ENCODE measurements around the gene NHLRC4.
A peak's percentile ranks its signal among the peaks of the same experiment; 100 is the strongest.

Gene NHLRC4, protein sequence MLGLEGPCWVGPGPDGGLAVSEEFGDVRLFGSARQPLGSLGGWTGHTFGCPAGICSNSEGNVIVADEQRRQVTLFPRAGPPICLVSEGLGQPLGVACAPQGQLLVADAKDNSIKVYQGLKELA

DNA sequence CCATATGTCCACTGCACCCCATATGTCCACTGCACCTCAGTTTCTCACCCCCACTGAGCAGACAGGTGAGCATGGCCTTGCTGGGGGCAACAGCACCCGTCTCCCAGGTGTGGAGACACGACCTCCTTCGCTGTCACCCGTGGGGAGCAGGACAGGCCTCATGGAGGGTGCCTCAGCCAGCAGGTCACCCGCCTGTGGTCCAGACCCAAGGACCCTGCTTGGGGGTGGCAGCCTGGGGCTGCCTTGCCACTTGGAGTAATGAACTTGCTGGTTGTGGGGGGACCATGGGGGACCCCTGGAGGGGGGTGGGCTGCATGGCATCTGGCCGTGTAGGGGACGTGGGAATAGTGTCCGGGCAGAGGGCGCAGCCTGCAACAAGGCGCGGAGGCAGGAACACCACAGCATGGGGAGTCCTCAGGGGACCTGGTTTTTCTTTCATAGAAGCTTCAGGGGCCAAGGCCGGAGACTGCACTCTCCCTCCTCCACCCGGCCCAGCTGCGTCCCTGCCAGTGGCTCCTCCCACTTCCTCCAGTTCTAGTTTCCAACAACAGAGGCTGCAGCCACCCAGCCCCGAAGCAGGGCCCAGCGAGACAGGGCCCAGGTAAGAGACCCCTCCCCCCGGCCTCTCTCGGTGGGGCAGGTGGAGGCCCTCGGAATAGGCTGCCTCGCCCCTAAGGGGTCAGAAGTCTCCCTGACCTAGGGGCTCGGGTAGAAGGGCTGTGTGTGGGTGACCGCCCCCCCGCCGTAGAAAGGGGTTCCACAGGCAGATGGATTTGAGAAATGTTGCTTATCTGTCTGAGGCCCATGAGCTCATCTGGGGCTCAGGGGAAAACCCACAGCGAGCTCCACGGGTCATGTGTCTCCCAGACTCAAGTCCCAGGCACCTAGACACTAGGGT is at the start of gene NHLRC4:
TSS of gene NHLRC4 (plus strand) at position 531 of the 898 bp plus-strand sequence. CDS start 1,043 bp downstream, outside the sequence.
- DNase-seq (ENCODE audit: low read depth in 2 of 2, low spot score in 1 of 2) = no peak

DNA sequence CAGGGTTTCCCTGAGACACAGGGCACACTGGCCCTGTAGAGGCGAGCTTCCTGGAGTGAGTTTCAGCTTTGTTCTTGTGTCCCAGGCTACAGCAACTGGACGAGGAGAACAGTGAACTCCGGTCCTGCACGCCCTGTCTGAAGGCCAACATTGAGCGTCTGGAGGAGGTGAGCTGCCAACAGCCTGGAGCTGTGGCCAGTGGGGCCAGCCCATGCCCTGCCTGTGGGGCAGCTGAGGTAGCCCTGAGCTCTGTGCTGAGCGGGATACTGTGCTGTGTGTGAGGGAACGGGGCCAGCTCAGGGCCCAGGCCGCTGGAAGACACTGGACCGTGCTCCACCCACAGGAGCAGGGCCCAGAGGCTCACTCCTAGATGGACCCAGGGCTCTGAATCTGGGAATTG is 47.9 kb upstream of the NHLRC4 start:
- no peak for DNase-seq (ENCODE audit: low read depth in 2 of 2, low spot score in 1 of 2)

DNA sequence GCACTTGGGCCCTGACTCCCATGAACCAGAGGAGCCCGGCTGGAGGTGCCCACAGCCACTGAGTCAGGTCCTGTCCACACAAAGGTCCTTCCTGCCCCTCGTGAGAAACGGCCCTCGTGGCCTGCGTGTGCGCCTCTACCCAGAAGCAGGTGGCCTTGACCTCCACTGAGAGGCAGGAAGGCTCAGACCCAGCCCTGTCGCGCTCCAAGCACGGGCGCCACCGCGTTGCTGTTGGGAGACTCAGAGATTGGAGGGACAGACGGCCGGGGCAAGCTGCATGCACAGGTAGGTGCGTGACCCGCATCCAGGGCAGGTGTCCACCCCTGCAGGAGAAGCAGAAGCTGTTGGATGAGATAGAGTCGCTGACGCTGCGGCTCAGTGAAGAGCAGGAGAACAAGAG is 47.4 kb upstream of the NHLRC4 start:
- no peak for DNase-seq (ENCODE audit: low read depth in 2 of 2, low spot score in 1 of 2)

DNA sequence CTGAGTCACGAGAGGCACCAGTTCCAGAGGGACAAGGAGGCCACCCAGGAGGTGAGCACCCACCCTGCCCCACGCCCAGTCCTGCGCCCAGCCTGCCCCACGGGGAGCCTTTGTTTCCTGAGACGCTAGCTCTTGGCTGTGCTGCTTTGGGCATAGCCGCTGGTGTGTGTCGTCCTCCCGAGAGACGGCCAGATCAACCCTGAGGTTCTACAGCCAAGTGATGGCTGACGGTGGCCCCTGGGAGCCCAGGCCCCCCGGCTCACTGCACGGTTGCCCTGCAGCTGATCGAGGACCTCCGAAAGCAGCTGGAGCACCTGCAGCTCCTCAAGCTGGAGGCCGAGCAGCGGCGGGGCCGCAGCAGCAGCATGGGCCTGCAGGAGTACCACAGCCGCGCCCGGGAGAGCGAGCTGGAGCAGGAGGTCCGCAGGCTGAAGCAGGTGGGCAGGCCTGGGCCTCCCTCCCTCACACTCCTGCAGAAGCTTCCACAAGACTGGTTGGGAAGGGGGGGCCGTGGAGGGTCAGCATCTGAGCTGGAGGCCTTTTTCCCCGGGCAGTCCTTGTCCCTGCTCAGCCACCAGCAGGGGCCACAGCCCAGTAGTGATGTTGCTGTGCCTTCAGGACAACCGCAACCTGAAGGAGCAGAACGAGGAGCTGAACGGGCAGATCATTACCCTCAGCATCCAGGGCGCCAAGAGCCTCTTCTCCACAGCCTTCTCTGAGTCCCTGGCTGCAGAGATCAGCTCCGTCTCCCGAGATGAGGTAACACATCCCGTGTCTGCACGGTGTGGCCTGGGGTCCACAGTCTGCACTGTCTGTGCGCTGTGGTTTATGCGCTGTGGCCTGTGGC is 46.7 kb upstream of the NHLRC4 start:
- no peak for DNase-seq (ENCODE audit: low read depth in 2 of 2, low spot score in 1 of 2)

DNA sequence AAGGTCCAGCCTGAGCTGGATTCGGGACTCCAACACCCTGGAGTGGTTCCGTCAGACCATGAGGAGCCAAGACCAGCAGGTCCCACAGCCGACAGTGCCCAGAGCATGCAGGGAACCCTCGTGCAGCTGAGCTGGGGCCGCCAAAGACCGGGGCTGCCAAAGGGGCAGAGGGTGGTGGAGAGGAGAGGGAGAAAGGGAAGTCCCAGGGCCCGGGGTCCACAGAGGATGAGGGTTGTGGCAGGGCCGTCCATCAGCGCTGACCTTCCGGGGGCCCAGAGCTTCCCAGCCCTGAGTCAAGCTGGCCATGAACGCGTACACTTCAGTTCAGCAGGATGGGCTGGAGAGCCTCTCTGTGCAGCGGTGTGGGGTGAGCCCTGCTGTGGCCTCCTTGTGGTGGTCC is 46.0 kb upstream of the NHLRC4 start:
- DNase-seq (ENCODE audit: low read depth in 2 of 2, low spot score in 1 of 2) = no peak

DNA sequence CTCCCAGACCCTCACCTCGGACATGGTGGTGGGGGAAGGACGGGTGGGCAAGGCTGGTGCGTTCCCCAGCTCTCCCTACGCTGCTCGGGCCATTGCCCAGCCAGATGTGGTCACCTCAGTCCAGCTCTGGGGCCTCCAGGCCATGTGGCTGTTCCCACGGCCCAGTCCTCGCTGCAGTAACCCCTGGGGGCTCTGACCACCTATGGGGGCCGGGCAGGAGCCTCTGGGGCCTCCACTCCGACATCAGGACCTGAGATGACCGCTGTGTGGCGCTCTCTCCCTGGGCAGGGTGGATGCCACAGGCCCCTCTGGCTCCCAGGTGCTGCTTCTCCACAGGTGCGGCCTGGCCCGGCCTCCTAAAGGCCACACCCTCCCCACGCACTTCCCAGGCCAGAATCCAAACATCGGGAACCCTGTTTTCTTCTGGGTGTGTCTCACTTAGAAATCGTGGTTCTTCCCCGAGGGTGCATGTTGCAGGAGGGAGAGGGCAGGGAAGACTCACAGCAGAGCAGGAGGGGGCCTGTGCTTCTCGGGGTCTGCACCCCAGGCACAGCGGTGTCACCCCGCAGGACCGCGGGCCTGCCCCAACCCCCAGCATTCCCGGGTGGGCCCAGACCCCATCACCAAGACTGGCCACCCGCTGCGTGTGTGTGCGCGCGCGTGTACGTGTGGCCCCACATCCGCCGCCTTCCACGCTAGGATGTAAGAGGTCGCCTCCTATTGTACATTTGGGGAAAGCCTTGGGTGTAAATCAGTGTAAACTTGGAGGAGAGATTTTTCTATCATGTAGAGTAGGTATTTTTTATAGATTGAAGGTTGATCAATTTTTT is 45.2 kb upstream of the NHLRC4 start:
- DNase-seq (ENCODE audit: low read depth in 2 of 2, low spot score in 1 of 2) = no peak

DNA sequence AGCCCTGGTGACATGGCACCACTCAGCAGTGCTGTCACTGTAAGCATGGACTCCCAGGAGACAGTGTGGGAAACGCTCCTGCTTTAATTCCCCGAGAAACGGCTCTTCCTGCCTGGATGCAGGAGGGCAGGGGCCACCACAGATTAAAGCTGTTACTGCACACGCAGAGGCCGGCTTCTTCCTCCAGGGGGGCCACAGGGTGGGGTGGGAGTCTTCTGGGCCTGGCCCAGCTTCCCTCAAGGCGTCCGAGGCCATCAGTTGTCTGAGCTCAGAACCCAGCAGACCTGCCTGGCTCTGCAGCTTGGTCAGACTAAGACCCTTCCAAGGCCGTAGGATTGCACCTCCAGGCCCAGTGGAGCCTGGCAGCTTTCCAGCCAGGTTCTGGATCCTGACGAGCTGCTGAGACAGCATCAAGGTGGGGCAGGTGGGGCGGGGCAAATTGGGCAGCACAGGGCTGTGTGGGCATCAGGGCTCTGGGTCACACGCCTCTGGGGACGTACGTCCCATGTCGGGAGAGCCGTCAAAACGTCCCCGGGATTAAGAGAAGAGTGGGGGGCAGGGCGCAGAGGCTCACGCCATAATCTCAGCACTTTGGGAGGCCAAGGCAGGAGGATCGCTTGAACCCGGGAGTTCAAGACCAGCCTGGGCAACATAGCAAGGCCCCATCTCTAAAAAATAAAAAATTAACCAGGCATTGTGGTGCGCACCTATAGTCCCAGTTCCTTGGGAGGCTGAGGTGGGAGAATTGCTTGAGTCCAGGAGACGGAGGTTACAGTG is 44.3 kb upstream of the NHLRC4 start:
- no peak for DNase-seq (ENCODE audit: low read depth in 2 of 2, low spot score in 1 of 2)

DNA sequence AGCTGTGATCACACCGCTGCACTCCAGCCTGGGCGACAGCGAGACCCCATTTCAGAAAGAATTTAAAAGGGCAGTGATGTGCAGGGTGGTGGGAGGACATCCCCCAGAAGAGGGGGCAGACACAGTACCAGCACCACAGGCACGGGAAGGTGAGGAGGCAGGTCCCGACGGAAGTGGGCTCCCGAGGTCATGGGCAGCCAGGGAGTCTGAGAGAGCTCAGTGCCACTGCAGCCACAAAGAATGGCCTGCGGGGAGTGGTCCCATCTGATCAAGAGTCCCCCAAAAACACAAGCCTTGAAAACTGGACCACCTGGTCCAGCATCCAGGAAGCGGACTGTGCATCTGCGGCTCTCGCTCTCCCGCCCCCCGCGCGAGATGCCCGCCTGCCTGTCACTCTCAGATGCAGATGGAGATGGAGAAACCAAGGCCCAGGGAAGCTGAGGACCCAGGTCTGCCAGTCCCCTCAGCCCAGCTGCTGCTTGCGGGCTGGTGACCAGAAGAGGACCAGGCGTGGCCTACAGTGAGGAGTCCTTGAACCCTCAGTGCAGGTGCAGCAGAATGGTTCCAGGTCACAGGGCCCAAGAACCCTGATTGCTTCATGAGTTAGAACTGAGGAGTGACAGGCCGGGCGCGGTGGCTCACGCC is 43.6 kb upstream of the NHLRC4 start:
- no peak for DNase-seq (ENCODE audit: low read depth in 2 of 2, low spot score in 1 of 2)

DNA sequence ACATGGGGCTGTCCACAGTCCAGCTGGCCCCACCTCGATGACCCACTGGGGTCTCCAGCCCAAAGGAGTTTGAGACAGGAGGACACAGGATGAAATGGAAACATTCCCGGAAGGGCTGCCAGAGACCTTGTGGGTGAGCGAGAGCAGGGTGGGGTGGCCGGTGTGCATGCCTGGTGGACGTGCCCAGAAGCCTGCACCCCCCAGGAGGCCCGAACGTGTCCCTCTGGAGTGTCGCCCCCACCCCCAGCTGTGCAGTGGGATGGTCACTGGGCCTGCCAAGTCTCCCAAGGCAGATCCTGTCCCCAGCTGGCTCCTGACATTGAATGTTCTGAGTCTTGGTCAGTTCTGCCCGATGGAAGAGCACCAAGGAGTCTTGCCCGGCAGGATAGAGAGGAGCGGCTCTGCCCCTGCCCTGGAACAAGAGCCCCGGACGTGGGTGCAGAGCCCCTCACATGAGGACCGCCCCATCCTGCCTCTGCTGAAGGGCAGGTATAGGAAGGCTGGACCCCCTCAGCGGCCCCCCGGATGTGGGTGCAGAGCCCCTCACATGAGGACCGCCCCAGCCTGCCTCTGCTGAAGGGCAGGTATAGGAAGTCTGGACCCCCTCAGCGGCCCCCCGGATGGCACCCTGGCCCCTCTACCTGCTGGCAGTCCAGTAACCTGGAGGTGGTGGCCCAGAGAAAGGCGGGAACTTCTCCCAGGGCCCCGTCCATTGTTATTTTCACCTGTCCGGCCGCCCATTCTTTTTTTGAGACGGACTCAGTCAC is 42.3 kb upstream of the NHLRC4 start:
- DNase-seq (ENCODE audit: low read depth in 2 of 2, low spot score in 1 of 2) = no peak

DNA sequence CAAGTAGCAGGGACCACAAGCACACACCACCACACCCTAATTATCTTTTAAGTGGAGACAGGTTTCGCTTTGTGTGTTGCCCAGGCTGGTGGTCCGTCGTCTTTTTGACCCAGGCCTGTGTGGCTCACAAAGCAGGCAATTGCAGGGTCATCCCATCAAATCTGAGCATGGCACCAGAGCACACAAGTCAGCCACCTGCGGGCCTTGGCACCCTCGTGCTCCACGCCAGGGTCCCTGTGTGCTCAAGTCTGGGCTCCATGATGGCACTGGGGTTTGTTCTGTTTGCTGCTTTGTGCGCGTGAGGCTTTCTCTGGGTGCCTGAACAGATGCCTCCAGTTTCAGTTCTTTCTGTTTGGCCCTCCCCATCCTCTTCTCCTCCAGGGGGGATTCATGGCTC is 41.7 kb upstream of the NHLRC4 start:
- DNase-seq (ENCODE audit: low read depth in 2 of 2, low spot score in 1 of 2) = no peak

DNA sequence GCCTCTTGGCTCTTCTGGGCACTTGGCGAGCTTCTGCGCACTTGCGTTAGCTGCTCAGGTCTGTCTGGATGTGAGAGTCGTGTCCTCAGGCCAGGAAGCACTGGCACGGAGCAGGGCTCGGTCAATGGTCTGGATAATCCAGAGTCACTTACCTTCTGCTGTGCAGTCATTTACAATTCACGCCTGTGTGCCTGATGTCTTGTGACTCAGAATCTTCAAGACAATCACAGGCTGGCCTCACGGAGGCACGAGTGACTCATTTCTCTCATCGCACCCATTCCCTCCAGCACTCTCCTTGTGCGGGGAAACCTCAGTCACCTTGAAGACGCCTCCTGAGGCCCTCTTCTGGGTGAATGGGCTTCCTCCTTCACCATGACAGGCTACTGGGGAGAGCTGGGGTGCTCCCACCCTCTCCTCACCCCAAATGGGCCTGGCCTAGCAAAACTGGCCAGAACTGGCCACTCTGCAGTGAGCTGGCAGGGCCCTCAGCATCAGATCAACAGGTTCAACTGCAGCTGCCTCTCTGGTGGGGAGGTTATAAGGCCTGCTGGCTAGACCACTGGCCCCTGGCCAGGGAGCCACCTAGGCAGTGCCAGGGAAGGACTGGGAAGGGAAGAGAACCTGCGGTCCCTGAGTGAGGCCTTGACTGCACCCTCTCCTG is 41.2 kb upstream of the NHLRC4 start:
- peak; percentile 37 to 60 for DNase-seq (ENCODE audit: low read depth in 2 of 2, low spot score in 1 of 2)

DNA sequence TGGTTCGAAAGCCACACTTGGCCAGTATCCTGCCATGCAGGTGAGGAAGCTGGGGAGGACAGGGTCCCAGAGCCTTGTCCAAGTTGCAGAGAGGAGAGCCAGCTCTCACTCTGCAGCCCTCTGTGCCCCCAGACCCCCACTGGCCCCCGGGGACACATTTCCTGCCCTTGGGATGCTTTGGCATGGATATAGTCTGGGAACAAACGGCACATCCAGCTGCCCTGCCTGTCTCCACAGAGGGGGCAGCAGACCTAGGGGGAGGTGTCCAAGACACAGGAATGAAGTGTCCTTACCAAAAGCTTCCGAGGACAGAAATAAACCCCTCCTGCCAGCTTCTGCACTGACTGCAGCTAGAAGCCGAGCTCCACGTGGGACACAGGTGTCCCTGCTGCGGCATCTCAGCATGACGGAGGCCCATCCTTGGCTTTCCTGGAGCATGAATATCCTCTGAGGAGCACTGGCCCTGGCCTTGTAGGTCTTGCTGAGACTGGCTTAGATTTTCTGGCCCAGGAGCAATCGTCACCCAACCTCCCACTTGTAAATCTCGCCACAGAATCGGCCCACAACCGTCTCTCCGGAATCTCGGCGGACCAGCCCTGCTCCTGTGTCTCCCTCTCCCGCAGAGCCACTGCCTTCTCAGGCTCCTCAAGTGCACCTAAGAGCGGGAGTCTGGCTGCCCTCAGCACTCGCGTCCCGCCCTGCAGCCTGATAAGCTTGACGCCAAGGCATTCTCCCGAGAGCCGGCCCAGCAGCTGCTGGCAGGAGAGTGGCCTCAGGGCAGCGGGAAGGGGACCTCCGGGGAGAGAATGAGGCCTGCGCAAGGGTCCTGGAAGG is 40.4 kb upstream of the NHLRC4 start:
- DNase-seq (ENCODE audit: low read depth in 2 of 2, low spot score in 1 of 2) = no peak

DNA sequence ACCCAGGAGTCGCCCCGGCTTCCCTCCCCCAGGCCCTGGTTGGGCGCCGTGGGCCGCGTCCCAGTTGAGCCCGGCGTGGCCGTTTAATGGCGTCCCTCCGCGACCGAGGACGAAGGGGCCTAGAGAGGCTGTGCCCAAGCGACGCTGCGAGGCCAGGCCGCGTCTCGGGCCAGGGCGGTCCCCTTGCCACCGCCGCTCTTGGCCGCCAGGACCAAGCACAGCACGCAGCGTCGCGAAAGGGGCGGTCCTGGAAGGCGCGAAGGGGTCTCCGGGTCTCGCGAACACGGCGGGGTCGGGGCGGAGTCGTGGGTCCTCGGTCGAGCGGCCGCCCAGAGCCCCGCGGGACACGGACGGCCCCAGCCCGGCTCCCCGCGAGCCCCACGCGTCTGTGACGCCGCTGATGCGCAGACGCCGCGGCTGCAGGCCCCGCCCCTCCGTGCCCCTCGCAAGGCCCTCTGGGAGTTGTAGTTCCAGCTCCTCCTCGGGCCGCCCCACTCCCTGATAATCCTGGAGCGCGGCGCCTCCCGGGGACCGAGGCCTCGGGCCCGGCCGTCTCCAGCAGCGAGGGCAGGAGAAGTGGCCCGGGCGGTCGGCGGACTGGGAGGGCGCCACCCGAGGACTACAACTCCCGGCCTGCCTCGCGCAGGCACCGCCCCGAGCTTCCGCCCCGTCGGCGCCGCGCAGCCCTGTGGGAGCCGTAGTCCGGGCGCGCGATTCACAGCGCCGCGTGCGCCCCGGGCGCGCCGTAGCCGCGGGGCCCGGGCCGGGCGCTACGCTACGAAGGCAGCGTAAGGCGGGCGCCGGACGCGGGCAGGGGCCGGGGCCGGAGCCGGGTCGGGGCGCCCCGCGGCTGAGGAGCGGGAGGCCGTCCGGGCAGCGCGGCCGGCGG is 39.5 kb upstream of the NHLRC4 start, which contains the start of gene CAPN15:
TSS of gene CAPN15 (plus strand) at position 698 of the 889 bp plus-strand sequence. CDS start 19,127 bp downstream, outside the sequence.
- DNase-seq (ENCODE audit: low read depth in 2 of 2, low spot score in 1 of 2) = peak; percentile 65 to 76

DNA sequence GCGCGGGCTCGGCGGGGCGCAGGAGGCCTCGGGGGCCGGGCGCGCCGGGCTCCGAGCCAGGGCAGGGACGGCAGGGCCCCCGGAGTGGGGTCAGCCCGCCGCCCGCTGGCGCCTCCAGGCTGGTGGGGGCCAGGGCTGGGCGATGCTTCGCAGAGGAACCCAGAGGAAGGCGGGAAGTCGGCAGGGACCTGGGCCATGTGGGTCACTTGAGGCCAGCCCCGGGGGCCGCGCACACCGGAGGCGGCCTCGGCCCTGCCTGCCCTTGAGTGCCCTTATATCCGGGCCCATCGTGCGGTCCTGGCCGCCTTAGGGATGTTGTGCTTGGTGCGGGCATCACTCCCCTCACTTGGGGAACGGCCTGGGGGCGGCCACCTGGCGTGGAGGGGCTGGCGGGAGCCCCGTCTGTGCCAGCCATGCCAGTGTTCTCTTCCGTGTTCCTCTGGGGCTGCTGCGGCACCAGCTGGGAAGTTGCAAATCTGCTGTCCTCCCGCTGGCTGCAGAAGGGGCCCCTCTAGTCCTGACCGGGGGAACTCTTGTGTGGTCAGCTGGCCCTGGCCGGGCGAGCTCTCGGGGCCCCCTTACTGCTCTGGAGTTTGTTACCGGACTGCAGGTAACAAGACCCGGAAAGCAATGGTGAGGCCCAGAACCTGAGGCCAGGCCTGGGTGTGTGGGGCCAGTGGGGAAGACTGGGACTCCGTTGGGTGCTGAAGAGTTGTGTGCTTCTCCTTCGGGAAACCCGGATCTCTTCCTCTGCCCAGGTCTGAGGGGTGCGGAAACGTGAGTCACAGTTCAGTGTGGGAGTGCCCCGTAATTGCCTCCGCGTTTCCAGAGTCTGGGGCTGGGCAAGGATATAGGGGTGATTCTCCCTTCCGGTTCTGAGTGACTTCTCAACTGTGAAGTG is 38.4 kb upstream of the NHLRC4 start:
- DNase-seq (ENCODE audit: low read depth in 2 of 2, low spot score in 1 of 2) = no peak

DNA sequence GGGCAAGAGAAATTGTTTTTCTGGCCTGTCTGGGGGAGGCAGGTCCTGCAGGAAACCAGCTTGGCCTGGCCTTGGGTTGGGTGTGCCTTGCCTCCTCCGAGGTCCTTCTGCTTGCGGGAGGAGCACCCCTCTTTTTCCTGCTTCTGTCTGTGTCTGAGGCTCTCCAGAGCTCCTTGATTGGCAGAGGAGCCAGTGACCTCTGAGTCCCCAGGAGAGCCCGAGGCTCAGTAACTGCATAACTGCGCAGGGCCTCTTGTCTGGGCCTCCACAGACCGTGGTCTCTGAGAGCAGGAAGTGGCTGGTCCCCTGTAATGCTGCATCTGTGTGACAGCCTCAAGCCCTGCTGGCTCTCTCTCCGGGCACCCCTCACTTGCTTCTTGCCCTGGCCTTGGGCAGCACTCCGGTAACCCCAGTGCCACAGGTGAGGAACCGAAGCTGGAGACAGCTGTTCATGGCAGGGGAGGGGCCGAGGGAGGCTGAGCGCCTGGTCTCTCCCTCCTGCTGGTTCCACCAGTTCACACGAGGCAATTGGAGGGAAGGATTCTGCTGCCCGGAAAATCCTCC is 37.7 kb upstream of the NHLRC4 start:
- DNase-seq (ENCODE audit: low read depth in 2 of 2, low spot score in 1 of 2) = no peak

Measured in stimulated activated CD8-positive, alpha-beta memory T cell treated with anti-CD3 and anti-CD28 coated beads, Interleukin-4, amount 100 ng/mL, for 4 hours (primary cell).